Esophagus muscularis mucosa (tissue), 3 donors: ENCODE data around the gene RERE.

Source experiments
- CTCF ChIP-seq, 3 experiments: fragments of 200-600 bp in 2 of 3; fragments of 450-650 bp in 1 of 3; sonication (generic) in 2 of 3; IDR thresholded peaks; one replicate each; pipeline ENCODE4 v1.5.1; 2017 to 2019; ENCODE audit warnings: antibody characterized with exemption in 3 of 3, mild to moderate bottlenecking in 2 of 3, moderate library complexity in 1 of 3
- POLR2A ChIP-seq: fragments of 450-650 bp; IDR thresholded peaks from one replicate; pipeline ENCODE4 v1.6.1; 2017; ENCODE audit warnings: antibody characterized with exemption, moderate library complexity, mild to moderate bottlenecking, low read depth

GRCh38 chr1:8407652-8408051, 409.8 kb downstream of the RERE start:
- TF ChIP-seq POLR2A (no peak), CTCF (IDR thresholded peaks at IDR 0.05) (no peak)
